Suprapubic skin (tissue), 4 donors: ENCODE measurements around the gene DEGS2. TPM values are rescaled to one million over a fixed set of nuclear protein-coding genes. Genes with fewer than 3 reads are reported as not detected.

ENCODE experiments used
- DNase-seq, 2 donors: peaks; one replicate each; pipeline ENCODE4 v3.0.0-alpha.2; 2019; ENCODE audit warnings: low spot score in 2 of 2
- H3K27ac ChIP-seq: fragments of 200-600 bp; sonication (generic); one replicate; pipeline ENCODE4 v1.5.1; 2019
- H3K27me3 ChIP-seq: fragments of 200-600 bp; sonication (generic); one replicate; pipeline ENCODE4 v1.5.1; 2019
- H3K36me3 ChIP-seq: fragments of 200-600 bp; sonication (generic); one replicate; pipeline ENCODE4 v1.5.1; 2019
- H3K4me1 ChIP-seq: fragments of 200-600 bp; sonication (generic); one replicate; pipeline ENCODE4 v1.5.1; 2019
- H3K4me3 ChIP-seq: fragments of 200-600 bp; sonication (generic); one replicate; pipeline ENCODE4 v1.5.1; 2019; ENCODE audit warnings: mild to moderate bottlenecking
- H3K9me3 ChIP-seq: fragments of 200-600 bp; sonication (generic); one replicate; pipeline ENCODE4 v1.5.1; 2019
- CTCF ChIP-seq, 2 donors: fragments of 200-600 bp in 1 of 2; fragments of 450-650 bp in 1 of 2; sonication (generic) in 1 of 2; IDR thresholded peaks; one replicate each; pipeline ENCODE4 v1.5.1; 2016 to 2019; ENCODE audit warnings: antibody characterized with exemption in 2 of 2, mild to moderate bottlenecking in 1 of 2, moderate library complexity in 1 of 2
- EP300 ChIP-seq: sonication (generic); formaldehyde crosslinking; IDR thresholded peaks from one replicate; pipeline ENCODE4 v1.6.1; 2017; ENCODE audit warnings: antibody characterized with exemption
- POLR2A ChIP-seq, 2 donors: fragments of 450-650 bp; IDR thresholded peaks; one replicate each; pipeline ENCODE4 v1.6.1; 2017; ENCODE audit warnings: antibody characterized with exemption in 2 of 2, mild to moderate bottlenecking in 2 of 2, moderate library complexity in 2 of 2
- POLR2AphosphoS5 ChIP-seq, 3 donors: sonication (generic); formaldehyde crosslinking; IDR thresholded peaks; one replicate each; pipeline ENCODE4 v1.6.1; 2017; ENCODE audit warnings: antibody characterized with exemption in 3 of 3
- WGBS: methylation state at CpG from one replicate; pipeline ENCODE4 v1.1.5; 2018; 5-methylcytosine and 5-hydroxymethylcytosine counted together
- total RNA-seq, 4 donors: library from RNA; depleted of rRNA; stranded (reverse); fragments of >200 nt; gene quantifications; one replicate each; pipeline ENCODE4 v1.1.0, GENCODE V29; 2016

Gene DEGS2
- total RNA-seq, 4 donors from 2014 or later = 78.9 to 130 (median 108) TPM

GRCh38 chr14:100120522-100121269, 38.7 kb downstream of the DEGS2 start:
- Histone ChIP-seq H3K4me3 (no peak overlapping the region), H3K27me3 (no peaks in the 10 kb centered on the region), H3K27ac (no peak overlapping the region), H3K36me3 (peaks cover 16% of the 10 kb centered on the region), H3K4me1 (no peaks in the 10 kb centered on the region), H3K9me3 (no peaks in the 10 kb centered on the region)
- no peak for DNase-seq
- 91% methylated on average over 14 of the region's 18 CpGs for WGBS
- TF ChIP-seq EP300 = no peak
- no peak for TF ChIP-seq POLR2A (IDR thresholded peaks at IDR 0.05)
- no peak for TF ChIP-seq CTCF (IDR thresholded peaks at IDR 0.05)
- no peak for TF ChIP-seq POLR2AphosphoS5 (IDR thresholded peaks at IDR 0.05)

DNA sequence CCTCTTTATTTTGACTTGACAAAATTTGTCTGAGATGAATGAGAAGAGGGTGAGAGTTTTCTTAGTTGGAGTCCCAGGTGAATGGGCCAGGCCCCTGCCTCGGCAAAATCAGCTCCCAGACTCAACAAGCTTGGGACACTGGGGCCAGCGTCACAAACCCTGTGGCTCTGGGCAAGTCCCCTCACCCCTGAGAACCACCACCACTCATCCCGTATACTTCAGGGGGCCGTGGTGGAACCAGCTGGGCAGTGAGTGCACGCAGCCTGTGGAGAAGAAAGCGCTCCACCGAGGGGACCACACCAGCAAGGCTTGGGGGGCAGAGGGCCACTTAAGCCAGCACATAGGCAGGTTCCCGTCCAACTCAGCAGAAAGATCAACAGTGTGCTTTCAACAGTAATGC, 40.2 kb downstream of the DEGS2 start:
- peaks cover 8% of the 10 kb centered on the region for H3K36me3 ChIP-seq
- DNase-seq = no peak
- over 99% methylated on average over 8 of the region's 8 CpGs for WGBS
- no peaks in the 10 kb centered on the region for H3K9me3 ChIP-seq
- TF ChIP-seq POLR2A (IDR thresholded peaks at IDR 0.05) = no peak
- no peaks in the 10 kb centered on the region for H3K27me3 ChIP-seq
- no peak overlapping the region for H3K4me3 ChIP-seq
- H3K27ac ChIP-seq = no peak overlapping the region
- no peaks in the 10 kb centered on the region for H3K4me1 ChIP-seq

- H3K36me3 ChIP-seq = peaks cover 2% of the 10 kb centered on the region
- TF ChIP-seq POLR2A (IDR thresholded peaks at IDR 0.05) (no peak), POLR2AphosphoS5 (IDR thresholded peaks at IDR 0.05) (no peak), EP300 (no peak), CTCF (IDR thresholded peaks at IDR 0.05) (no peak)
- H3K27me3 ChIP-seq = no peaks in the 10 kb centered on the region
- 74% methylated on average over 5 of the region's 7 CpGs for WGBS
- H3K4me3 ChIP-seq = no peak overlapping the region
- DNase-seq = no peak
- H3K4me1 ChIP-seq = no peaks in the 10 kb centered on the region
- no peaks in the 10 kb centered on the region for H3K9me3 ChIP-seq
- H3K27ac ChIP-seq = no peak overlapping the region
These were observed 40.9 kb downstream of the DEGS2 start for GRCh38 chr14:100118396-100119011.

DNA sequence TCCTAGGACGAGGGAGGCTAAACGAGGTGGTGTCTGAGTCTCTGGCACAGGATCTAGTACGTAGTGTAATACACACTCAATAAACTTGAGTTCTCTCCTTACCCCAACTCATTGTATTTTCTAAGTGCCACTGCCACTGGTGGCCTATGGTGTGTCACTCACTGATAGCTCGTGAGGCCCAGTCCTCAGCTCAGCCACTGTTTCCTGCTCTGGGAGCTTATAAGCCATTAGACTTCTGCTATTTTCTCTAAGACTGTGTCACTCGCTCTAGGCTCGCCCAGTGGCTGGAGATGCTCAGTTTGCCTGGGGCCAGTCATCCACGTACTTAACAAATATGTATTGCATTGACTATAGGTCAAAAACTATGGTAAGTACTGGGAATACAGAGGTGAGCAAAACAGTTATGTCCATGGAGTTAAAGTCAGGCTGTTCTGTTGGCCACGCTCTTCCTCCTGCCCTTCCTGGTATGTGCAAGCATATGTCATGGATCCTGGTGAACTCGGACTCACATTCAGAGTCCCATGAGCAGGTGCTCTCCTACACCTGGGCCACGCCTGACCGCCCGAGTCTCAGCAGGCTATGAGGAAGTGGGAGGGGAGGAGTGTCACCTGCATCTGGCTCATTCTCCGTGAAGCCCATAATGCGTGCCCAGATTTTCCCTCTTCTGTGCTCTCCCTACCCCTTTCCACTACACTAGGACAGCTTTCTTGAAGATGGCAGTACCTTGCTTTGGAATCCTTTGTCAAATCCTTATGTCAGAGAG, 41.6 kb downstream of the DEGS2 start:
- H3K27ac ChIP-seq = no peak overlapping the region
- no peaks in the 10 kb centered on the region for H3K36me3 ChIP-seq
- WGBS = 88% methylated on average over 14 of the region's 14 CpGs
- TF ChIP-seq CTCF (IDR thresholded peaks at IDR 0.05) (no peak), POLR2AphosphoS5 (IDR thresholded peaks at IDR 0.05) (no peak), POLR2A (IDR thresholded peaks at IDR 0.05) (no peak), EP300 (no peak)
- H3K4me3 ChIP-seq = no peak overlapping the region
- H3K4me1 ChIP-seq = no peaks in the 10 kb centered on the region
- no peaks in the 10 kb centered on the region for H3K27me3 ChIP-seq
- H3K9me3 ChIP-seq = no peaks in the 10 kb centered on the region
- DNase-seq = no peak

DNA sequence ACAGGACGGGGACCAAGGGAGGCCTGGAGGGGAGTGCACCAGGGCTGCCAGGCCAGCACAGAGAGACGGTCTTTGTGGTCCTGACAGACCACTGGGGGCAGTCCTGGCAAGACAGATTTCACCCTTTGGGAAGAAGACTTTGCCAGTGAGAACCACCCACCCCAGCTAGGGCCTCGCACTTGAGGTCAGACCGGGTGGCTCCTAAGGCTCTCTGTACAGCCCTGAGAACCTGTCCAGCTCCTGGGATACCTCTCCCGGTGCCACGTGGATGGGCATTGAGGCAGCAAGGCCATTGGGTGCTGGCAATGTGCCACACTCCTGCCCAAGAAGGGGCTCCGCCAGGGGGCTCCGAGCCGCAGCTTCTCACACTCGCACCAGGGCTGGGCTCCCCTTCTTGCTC, 42.4 kb downstream of the DEGS2 start:
- no peak for DNase-seq
- H3K9me3 ChIP-seq = no peaks in the 10 kb centered on the region
- 95% methylated on average over 9 of the region's 10 CpGs for WGBS
- no peaks in the 10 kb centered on the region for H3K36me3 ChIP-seq
- no peak overlapping the region for H3K4me3 ChIP-seq
- H3K27me3 ChIP-seq = no peaks in the 10 kb centered on the region
- TF ChIP-seq POLR2AphosphoS5 (IDR thresholded peaks at IDR 0.05) (no peak), EP300 (no peak), POLR2A (IDR thresholded peaks at IDR 0.05) (no peak), CTCF (IDR thresholded peaks at IDR 0.05) (no peak)
- no peaks in the 10 kb centered on the region for H3K4me1 ChIP-seq
- no peak overlapping the region for H3K27ac ChIP-seq
